Fibroblast of the conjunctiva (primary cell): Measurements from ENCODE around the gene PLXNC1.
"Not testable (repeated sequence)": the region's sequence is repeated elsewhere in the genome, so short reads cannot be mapped to it uniquely, and the experiment has no call there.

ENCODE experiments used
- DNase-seq: peaks from one replicate; pipeline ENCODE4 v3.0.0-alpha.2; 2010; ENCODE audit warnings: low read depth

PLXNC1 gene

GRCh38 chr12:94297096-94297699, 148.8 kb downstream of the PLXNC1 start:
- DNase-seq, result no peak

DNA sequence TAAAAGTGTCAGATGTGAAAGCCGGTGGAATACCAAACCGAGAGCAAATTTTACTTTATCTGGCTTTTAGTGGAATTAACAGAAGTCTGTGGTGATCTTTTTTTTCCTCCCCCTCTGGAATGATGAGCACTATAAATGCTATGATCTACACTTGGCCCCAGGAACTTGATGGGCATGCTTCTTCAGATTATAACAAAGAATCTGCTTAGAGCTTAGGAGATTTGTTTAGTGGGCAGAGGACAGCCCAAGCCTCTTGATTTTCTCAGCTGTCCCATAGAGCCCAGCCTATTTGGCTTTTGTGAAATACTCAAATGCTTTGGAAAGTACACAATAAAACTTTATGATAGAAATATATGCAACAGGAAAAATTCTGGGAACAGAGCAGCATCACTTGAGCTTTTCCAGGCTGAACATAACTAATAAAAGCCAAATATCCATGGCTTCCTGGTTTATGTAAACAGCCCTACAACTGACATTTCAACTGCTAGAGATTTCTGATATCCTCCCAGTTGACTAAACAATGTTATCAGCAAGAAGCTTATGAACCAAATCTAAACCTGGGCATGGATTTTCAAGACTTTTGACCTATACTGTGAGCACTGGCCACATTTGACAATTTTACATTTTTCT, 149.6 kb downstream of the PLXNC1 start:
- no peak for DNase-seq

- no peak for DNase-seq
Observed at GRCh38 chr12:94299846-94300245, 151.5 kb downstream of the PLXNC1 start.

- no peak for DNase-seq
Observed at GRCh38 chr12:94304012-94304411, 155.6 kb downstream of the PLXNC1 start.

- DNase-seq, result no peak
Observed at GRCh38 chr12:94304566-94305061, 156.2 kb downstream of the PLXNC1 start.

DNA sequence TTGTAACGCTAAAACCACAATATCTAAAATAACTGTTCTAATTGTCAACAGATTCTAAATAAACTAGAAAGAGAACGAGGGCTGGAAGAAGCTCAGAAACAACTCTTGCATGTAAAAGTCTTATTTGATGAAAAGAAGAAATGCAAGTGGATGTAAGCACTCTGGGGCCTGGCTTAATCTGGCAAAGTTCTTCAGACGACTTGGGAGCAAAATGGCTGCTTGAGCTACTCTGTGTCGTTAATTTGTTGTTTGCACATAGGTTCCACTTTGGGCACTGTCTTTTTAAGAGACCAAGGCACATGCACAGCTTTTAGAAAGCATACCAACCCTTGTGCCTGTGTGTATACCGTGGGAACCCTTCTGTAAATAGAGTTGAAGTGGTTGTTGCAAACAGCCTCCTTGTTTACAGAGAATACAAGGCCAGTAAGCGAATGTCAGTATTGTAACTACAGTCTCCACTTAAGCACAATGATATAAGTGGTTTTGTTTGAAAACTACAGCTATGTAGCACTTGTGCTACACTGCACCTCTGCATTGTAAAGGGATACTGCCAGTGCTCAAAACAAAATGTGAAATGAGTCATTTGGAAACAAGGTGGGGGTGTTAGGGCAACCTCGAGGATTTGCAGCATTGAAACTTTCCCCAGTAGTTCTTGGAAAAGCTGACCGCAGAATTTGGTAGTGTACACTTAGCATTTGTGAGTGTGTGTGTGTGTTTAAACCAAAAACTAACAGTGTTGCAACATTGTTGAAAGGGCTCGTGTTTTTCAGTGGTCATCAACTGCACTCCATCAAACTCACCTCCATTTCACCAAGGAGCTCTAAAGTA, 157.0 kb downstream of the PLXNC1 start:
- peak; percentile 22 for DNase-seq

- no peak for DNase-seq
Observed at GRCh38 chr12:94308612-94309011, 160.2 kb downstream of the PLXNC1 start.

- no peak for DNase-seq
Observed at GRCh38 chr12:94309373-94309772, 161.0 kb downstream of the PLXNC1 start.

DNA sequence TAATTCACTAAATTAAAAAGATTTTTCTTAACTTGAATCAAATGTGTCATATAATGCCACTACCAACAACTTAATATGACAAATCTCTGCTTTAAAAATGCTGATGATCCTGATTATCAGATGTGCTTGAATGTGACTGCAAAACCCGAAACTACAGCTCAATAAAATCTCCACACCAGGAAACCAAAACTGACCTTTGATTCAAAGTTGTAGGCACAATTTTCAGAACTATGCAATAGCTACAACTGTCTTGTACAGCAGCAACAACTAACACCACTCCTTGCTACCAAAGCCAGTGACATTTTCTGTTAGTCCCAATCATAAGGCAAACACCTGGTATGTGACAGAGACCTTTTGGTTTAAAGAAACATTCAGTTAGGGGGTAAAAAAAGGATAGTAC, 164.0 kb downstream of the PLXNC1 start:
- no peak for DNase-seq

GRCh38 chr12:94316600-94316999, 168.2 kb downstream of the PLXNC1 start:
- not testable (repeated sequence) for DNase-seq

DNA sequence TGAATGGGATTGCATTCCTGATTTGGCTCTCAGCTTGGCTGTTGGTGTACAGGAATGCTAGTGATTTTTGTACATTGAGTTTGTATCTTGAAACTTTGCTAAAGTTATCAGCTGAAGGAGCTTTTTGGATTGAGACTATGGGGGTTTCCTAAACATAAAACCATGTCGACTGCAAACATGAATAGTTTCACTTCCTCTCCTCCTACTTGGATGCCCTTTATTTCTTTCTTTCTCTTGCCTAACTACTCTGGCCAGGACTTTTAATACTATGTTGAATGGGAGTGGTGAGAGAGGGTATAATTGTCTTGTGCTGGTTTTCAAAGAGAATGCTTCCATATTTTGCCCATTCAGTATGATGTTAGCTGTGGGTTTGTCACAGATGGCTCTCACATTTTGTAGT, 169.8 kb downstream of the PLXNC1 start:
- no peak for DNase-seq

DNA sequence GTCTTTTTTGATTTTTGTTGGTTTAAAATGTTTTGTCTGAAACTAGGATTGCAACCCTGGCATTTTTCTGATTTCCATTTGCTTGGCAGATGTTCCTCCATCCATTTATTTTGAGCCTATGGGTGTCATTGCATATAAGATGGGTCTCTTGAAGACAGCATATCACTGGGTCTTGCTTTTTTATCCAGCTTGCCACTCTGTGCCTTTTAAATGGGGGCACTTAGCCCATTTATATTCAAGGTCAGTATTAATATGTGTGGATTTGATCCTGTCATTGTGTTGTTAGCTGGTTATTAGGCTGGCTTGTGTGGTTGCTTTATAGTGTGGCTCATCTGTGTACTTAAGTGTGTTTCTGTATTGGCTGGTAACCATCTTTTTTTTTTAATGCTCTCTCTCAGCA, 171.7 kb downstream of the PLXNC1 start:
- DNase-seq, result no peak

GRCh38 chr12:94322346-94322745, 174.0 kb downstream of the PLXNC1 start:
- no peak for DNase-seq

DNA sequence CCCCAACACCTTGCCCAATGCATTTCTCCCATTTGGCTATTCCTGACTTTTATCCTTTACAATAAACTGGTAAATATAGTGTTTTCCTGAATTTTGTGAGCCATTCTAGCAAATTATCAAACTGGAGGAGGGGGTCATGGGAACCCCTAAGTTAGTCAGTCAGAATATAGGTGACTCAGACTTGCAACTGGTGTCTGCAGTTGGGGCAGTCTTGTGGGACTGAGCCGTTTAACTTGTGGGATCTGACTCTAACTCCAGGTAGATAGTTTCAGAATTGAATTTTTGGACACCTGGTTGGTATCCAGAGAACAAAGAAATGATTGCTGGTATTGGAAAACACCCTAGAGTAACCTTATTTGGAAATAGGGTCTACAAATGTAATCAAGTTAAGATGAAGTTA, 177.9 kb downstream of the PLXNC1 start:
- DNase-seq, result no peak

GRCh38 chr12:94326727-94327126, 178.3 kb downstream of the PLXNC1 start:
- DNase-seq, result no peak

DNA sequence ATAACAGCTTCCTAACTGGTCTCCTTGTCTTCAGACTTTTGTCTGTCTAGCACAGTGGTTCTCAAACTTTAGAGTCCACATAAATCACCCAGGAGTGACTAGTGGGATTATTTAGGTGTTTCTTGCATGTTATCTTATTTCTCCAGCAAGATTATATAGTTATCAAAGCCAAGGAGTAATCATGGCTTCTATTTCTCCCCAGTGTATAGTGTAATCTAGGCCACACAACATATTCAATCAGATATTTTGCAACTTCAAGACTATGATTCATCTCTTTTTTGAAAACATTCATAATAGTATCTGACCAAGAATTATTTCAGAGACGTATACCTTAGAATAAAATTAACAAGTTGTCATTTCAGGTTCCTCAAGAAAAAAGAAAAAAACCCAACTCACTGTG, 179.4 kb downstream of the PLXNC1 start:
- DNase-seq, result no peak

DNA sequence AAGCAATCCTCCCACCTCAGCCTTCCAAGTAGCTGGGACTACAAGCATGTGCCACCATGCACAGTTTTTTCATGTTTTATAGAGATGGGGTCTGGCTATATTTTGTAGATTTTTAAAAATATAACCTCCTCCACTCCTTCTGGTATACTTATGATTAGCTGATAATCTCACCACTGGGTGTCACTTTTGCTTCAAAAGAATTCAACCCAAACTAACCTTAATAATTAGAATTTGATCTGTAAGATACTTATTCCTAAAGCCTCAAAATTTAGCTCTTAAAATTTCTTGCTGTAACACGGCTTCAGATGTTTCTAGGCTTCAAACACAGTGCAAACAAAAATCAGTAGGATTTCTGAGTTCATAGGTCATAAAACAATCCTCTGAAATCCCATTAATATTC, 181.0 kb downstream of the PLXNC1 start:
- no peak for DNase-seq

GRCh38 chr12:94333396-94333795, 185.0 kb downstream of the PLXNC1 start:
- no peak for DNase-seq

GRCh38 chr12:94336211-94336925, 188.0 kb downstream of the PLXNC1 start:
- DNase-seq, result no peak

GRCh38 chr12:94338006-94338794, 189.8 kb downstream of the PLXNC1 start:
- DNase-seq, result no peak

GRCh38 chr12:94340573-94340972, 192.2 kb downstream of the PLXNC1 start:
- DNase-seq, result no peak

GRCh38 chr12:94353130-94353529, 204.8 kb downstream of the PLXNC1 start:
- DNase-seq, result no peak
